PC-3 (cell line): ENCODE results near the gene SCT. TPM values are rescaled to one million over a fixed set of nuclear protein-coding genes. Genes with fewer than 3 reads are reported as not detected.

Experiments
- ATAC-seq: fragments of 200-7000 bp; cut with Tn5 transposase; 2 replicates; pipeline ENCODE4 v1.9.1; 2020; ENCODE audit warnings: mild to moderate bottlenecking, moderate library complexity
- BruUV-seq: library from RNA; stranded (reverse); fragments of 400-500 nt; replicated peaks from 2 replicates; lab custom pipeline; 2021; lab: Mats Ljungman, UMichigan
- CTCF ChIA-PET: fragments of 300-600 bp; sonication (Branson Sonifier 250); formaldehyde crosslinking; loops from one replicate; lab custom pipeline; 2022; ENCODE audit warnings: antibody characterized with exemption; lab: Charles Lee
- POLR2A ChIA-PET: fragments of 300-600 bp; sonication (Branson Sonifier 250); formaldehyde crosslinking; loops from one replicate; lab custom pipeline; 2022; ENCODE audit warnings: antibody characterized with exemption; ENCODE audit not compliant: unreplicated experiment; lab: Charles Lee
- DNase-seq: peaks from one replicate; pipeline ENCODE4 v3.0.0-alpha.2; 2015
- H2AFZ ChIP-seq: fragments of 300-600 bp; sonication (generic); 2 replicates; pipeline ENCODE4 v1.6.0; 2016; ENCODE audit warnings: antibody characterized with exemption, low read length
- H3F3A ChIP-seq: fragments of 300-600 bp; sonication (generic); one replicate; pipeline ENCODE4 v1.6.0; 2017; ENCODE audit warnings: antibody characterized with exemption, low read length, control low read depth, mild to moderate bottlenecking; ENCODE audit not compliant: unreplicated experiment
- H3K27ac ChIP-seq: fragments of 300-600 bp; sonication (generic); 2 replicates; pipeline ENCODE4 v1.5.1; 2016; ENCODE audit warnings: mild to moderate bottlenecking, low read length
- H3K27me3 ChIP-seq: fragments of 300-600 bp; sonication (generic); 2 replicates; pipeline ENCODE4 v1.6.1; 2016; ENCODE audit warnings: low read length, mixed read lengths
- H3K36me3 ChIP-seq: fragments of 300-600 bp; sonication (generic); 2 replicates; pipeline ENCODE4 v1.6.1; 2016; ENCODE audit warnings: low read depth, mixed run types, low read length, mixed read lengths
- H3K4me1 ChIP-seq: fragments of 300-600 bp; sonication (generic); 2 replicates; pipeline ENCODE4 v1.5.1; 2016; ENCODE audit warnings: low read length; ENCODE audit not compliant: insufficient read depth
- H3K4me2 ChIP-seq: fragments of 300-600 bp; sonication (generic); 2 replicates; pipeline ENCODE4 v1.6.0; 2016; ENCODE audit warnings: low read length
- H3K4me3 ChIP-seq: fragments of 300-600 bp; sonication (generic); 2 replicates; pipeline ENCODE4 v1.5.1; 2016; ENCODE audit warnings: mild to moderate bottlenecking, low read length, mixed read lengths
- H3K79me2 ChIP-seq: fragments of 300-600 bp; sonication (generic); 2 replicates; pipeline ENCODE4 v1.6.1; 2017; ENCODE audit warnings: low read length, mixed read lengths
- H3K9ac ChIP-seq: fragments of 300-600 bp; sonication (generic); 2 replicates; pipeline ENCODE4 v1.6.0; 2016; ENCODE audit warnings: mild to moderate bottlenecking, low read length
- H3K9me2 ChIP-seq: fragments of 300-600 bp; sonication (generic); replicated peaks from 2 replicates; pipeline ENCODE4 v1.6.1; 2016; ENCODE audit warnings: mixed run types, low read length, mixed read lengths
- H3K9me3 ChIP-seq: fragments of 300-600 bp; sonication (generic); 2 replicates; pipeline ENCODE4 v1.6.1; 2016; ENCODE audit warnings: low read length, mixed read lengths
- H4K20me1 ChIP-seq: fragments of 300-600 bp; sonication (generic); 2 replicates; pipeline ENCODE4 v1.6.1; 2016; ENCODE audit warnings: low read length, mixed read lengths
- CTCF ChIP-seq: fragments of 300-600 bp; sonication (generic); conservative IDR thresholded peaks from 2 replicates; pipeline ENCODE4 v1.5.1; 2017; ENCODE audit warnings: antibody characterized with exemption, low read depth, mild to moderate bottlenecking, low read length
- EZH2 ChIP-seq: fragments of 300-600 bp; sonication (generic); IDR thresholded peaks from one replicate; pipeline ENCODE4 v1.6.1; 2017; ENCODE audit warnings: antibody characterized with exemption, mild to moderate bottlenecking, low read length; ENCODE audit not compliant: unreplicated experiment
- EZH2phosphoT487 ChIP-seq: fragments of 300-600 bp; sonication (generic); IDR thresholded peaks from 2 replicates; pipeline ENCODE4 v1.6.1; 2018; ENCODE audit warnings: mild to moderate bottlenecking, antibody characterized with exemption, low read length, borderline replicate concordance
- intact Hi-C: fragments of 100-400 bp; cut with micrococcal nuclease; formaldehyde crosslinking; loops from 2 replicates; pipeline ENCODE4 v1.9.0; 2023
- total RNA-seq: library from RNA; depleted of rRNA; stranded (reverse); fragments of >200 nt; gene quantifications from 2 replicates; pipeline ENCODE4 v1.2.3, GENCODE V29; 2014

SCT gene
- total RNA-seq, 1 experiment from 2014 or later, result not detected

GRCh38 chr11:657691-658126, 30.7 kb upstream of the SCT start:
- DNase-seq (no peak), ATAC-seq (no peak)
- intact Hi-C loops, result no loop called here
- no peaks in the 10 kb centered on the region for H3K79me2 ChIP-seq
- H3K9ac ChIP-seq, result no peak overlapping the region
- H3K4me1 ChIP-seq, result no peaks in the 10 kb centered on the region
- no peak overlapping the region for H3K4me2 ChIP-seq
- TF ChIP-seq EZH2, result no peak
- TF ChIP-seq EZH2phosphoT487, result no peak
- TF ChIP-seq CTCF, result no peak
- H3K4me3 ChIP-seq, result no peak overlapping the region
- no peaks in the 10 kb centered on the region for H3F3A ChIP-seq
- H3K9me2 ChIP-seq, result no peaks in the 10 kb centered on the region
- no peaks in the 10 kb centered on the region for H3K9me3 ChIP-seq
- no TSS peak for BruUV-seq
- no peaks in the 10 kb centered on the region for H3K27me3 ChIP-seq
- no peaks in the 10 kb centered on the region for H4K20me1 ChIP-seq
- no peaks in the 10 kb centered on the region for H3K36me3 ChIP-seq
- no peak overlapping the region for H2AFZ ChIP-seq
- CTCF ChIA-PET, result no interaction called here
- POLR2A ChIA-PET, result no interaction called here
- H3K27ac ChIP-seq, result no peak overlapping the region

- CTCF ChIA-PET, result no interaction called here
- H3K27ac ChIP-seq, result no peak overlapping the region
- H3K9me3 ChIP-seq, result no peaks in the 10 kb centered on the region
- no peak for ATAC-seq
- H3K79me2 ChIP-seq, result no peaks in the 10 kb centered on the region
- no TSS peak for BruUV-seq
- intact Hi-C loops, result no loop called here
- H3F3A ChIP-seq, result no peaks in the 10 kb centered on the region
- no peaks in the 10 kb centered on the region for H3K4me1 ChIP-seq
- no peak overlapping the region for H3K4me3 ChIP-seq
- no peaks in the 10 kb centered on the region for H3K36me3 ChIP-seq
- H3K9me2 ChIP-seq, result no peaks in the 10 kb centered on the region
- TF ChIP-seq CTCF, result no peak
- TF ChIP-seq EZH2phosphoT487, result no peak
- no peak for TF ChIP-seq EZH2
- POLR2A ChIA-PET, result no interaction called here
- DNase-seq, result no peak
- no peak overlapping the region for H3K9ac ChIP-seq
- H2AFZ ChIP-seq, result no peak overlapping the region
- no peaks in the 10 kb centered on the region for H4K20me1 ChIP-seq
- no peaks in the 10 kb centered on the region for H3K27me3 ChIP-seq
- no peak overlapping the region for H3K4me2 ChIP-seq
Measured at GRCh38 chr11:656866-657265, 29.9 kb upstream of the SCT start.

GRCh38 chr11:656426-656825, 29.4 kb upstream of the SCT start:
- no peak overlapping the region for H2AFZ ChIP-seq
- no peaks in the 10 kb centered on the region for H3K36me3 ChIP-seq
- no peak for ATAC-seq
- no peak for DNase-seq
- no peaks in the 10 kb centered on the region for H3K9me2 ChIP-seq
- no peak overlapping the region for H3K4me3 ChIP-seq
- no TSS peak for BruUV-seq
- no peaks in the 10 kb centered on the region for H3F3A ChIP-seq
- H3K9me3 ChIP-seq, result no peaks in the 10 kb centered on the region
- H3K27ac ChIP-seq, result no peak overlapping the region
- H4K20me1 ChIP-seq, result no peaks in the 10 kb centered on the region
- H3K4me2 ChIP-seq, result no peak overlapping the region
- no peaks in the 10 kb centered on the region for H3K27me3 ChIP-seq
- POLR2A ChIA-PET, result interaction anchor here (0.6 kb wide), 1 partner anchor 52 kb away, joined by 5 read pairs; no protein-coding TSS in a partner anchor
- no peaks in the 10 kb centered on the region for H3K79me2 ChIP-seq
- no peak for TF ChIP-seq EZH2phosphoT487
- TF ChIP-seq CTCF, result no peak
- no peak for TF ChIP-seq EZH2
- no peak overlapping the region for H3K9ac ChIP-seq
- CTCF ChIA-PET, result no interaction called here
- H3K4me1 ChIP-seq, result no peaks in the 10 kb centered on the region
- intact Hi-C loops, result no loop called here
